HEK293 (cell line): ENCODE data around the gene FAM151A.

Experiments
- CTCF ChIA-PET: fragments of 350-600 bp; formaldehyde crosslinking; extraction: SDS; loops from one replicate; lab custom pipeline; 2021; ENCODE audit warnings: antibody characterized with exemption; lab: Yijun Ruan, JAX
- POLR2A ChIA-PET: fragments of 300-600 bp; formaldehyde crosslinking; extraction: SDS; loops from one replicate; lab custom pipeline; 2020; ENCODE audit warnings: antibody characterized with exemption, inconsistent platforms; lab: Yijun Ruan, JAX
- H3K27ac ChIP-seq: fragments of 200-500 bp; sonication (Bioruptor generic); 2 replicates; pipeline ENCODE4 v1.5.1; 2014; ENCODE audit warnings: low read depth, low read length, control low read depth, inconsistent platforms; ENCODE audit errors: extremely low read depth
- H3K36me3 ChIP-seq, 2 experiments: fragments of 200-500 bp in 1 of 2; sonication (Bioruptor generic) in 1 of 2; 1 replicate in 1 of 2; 2 replicates in 1 of 2; pipeline ENCODE4 v1.5.1; 2014 to 2017; ENCODE audit warnings: inconsistent platforms in 2 of 2, low read length in 2 of 2; ENCODE audit not compliant: control insufficient read depth in 2 of 2, insufficient read depth in 1 of 2
- H3K4me1 ChIP-seq: fragments of 200-500 bp; sonication (Bioruptor generic); 2 replicates; pipeline ENCODE4 v1.5.1; 2014; ENCODE audit warnings: mild to moderate bottlenecking, low read length, inconsistent platforms; ENCODE audit not compliant: control insufficient read depth, insufficient read depth
- H3K4me3 ChIP-seq: 2 replicates; pipeline ENCODE4 v1.5.1; 2011; ENCODE audit warnings: low read depth, mild to moderate bottlenecking, control low read depth, low read length, moderate library complexity
- H3K9me3 ChIP-seq: fragments of 200-500 bp; sonication (Bioruptor generic); 2 replicates; pipeline ENCODE4 v1.5.1; 2014; ENCODE audit warnings: low read depth, low read length, inconsistent platforms; ENCODE audit not compliant: control insufficient read depth, insufficient read depth
- EGR2 ChIP-seq: fragments of 450-650 bp; formaldehyde crosslinking; IDR thresholded peaks from 2 replicates; pipeline ENCODE4 v1.5.1; 2016; ENCODE audit warnings: low read depth, missing biosample characterization, missing genetic modification characterization
- KLF10 ChIP-seq: fragments of 450-650 bp; IDR thresholded peaks from 2 replicates; pipeline ENCODE4 v1.5.1; 2018; ENCODE audit warnings: missing biosample characterization, mild to moderate bottlenecking, missing genetic modification characterization
- PRDM10 ChIP-seq: fragments of 450-650 bp; formaldehyde crosslinking; IDR thresholded peaks from 2 replicates; pipeline ENCODE4 v1.5.1; 2016; ENCODE audit warnings: missing biosample characterization, missing genetic modification characterization
- SETDB1 ChIP-seq: IDR thresholded peaks from one replicate; pipeline ENCODE4 v1.6.1; 2017; ENCODE audit warnings: mild to moderate bottlenecking, low read length, moderate library complexity, mixed read lengths; ENCODE audit not compliant: insufficient read length
- SP3 ChIP-seq: fragments of 450-650 bp; formaldehyde crosslinking; IDR thresholded peaks from 2 replicates; pipeline ENCODE4 v1.5.1; 2016; ENCODE audit warnings: missing biosample characterization, missing genetic modification characterization
- SP7 ChIP-seq: fragments of 450-650 bp; formaldehyde crosslinking; IDR thresholded peaks from 2 replicates; pipeline ENCODE4 v1.5.1; 2016; ENCODE audit warnings: missing biosample characterization, missing genetic modification characterization
- TCF7L2 ChIP-seq: IDR thresholded peaks from 2 replicates; pipeline ENCODE4 v1.6.1; 2011; ENCODE audit warnings: low read depth, mild to moderate bottlenecking, inconsistent platforms, low read length, moderate library complexity, borderline replicate concordance
- ZFHX2 ChIP-seq: fragments of 450-650 bp; formaldehyde crosslinking; conservative IDR thresholded peaks from 2 replicates; pipeline ENCODE4 v1.5.1; 2016; ENCODE audit warnings: missing biosample characterization, missing genetic modification characterization
- ZNF140 ChIP-seq: fragments of 450-650 bp; formaldehyde crosslinking; IDR thresholded peaks from 2 replicates; pipeline ENCODE4 v1.5.1; 2016; ENCODE audit warnings: missing biosample characterization, missing genetic modification characterization
- ZNF174 ChIP-seq: fragments of 450-650 bp; formaldehyde crosslinking; IDR thresholded peaks from 2 replicates; pipeline ENCODE4 v1.5.0; 2017; ENCODE audit warnings: missing biosample characterization, mild to moderate bottlenecking, missing genetic modification characterization
- ZNF391 ChIP-seq: fragments of 450-650 bp; formaldehyde crosslinking; IDR thresholded peaks from 2 replicates; pipeline ENCODE4 v1.5.1; 2016; ENCODE audit warnings: low read depth, missing biosample characterization, missing genetic modification characterization, borderline replicate concordance
- ZNF596 ChIP-seq: fragments of 450-650 bp; IDR thresholded peaks from 2 replicates; pipeline ENCODE4 v1.5.0; 2018; ENCODE audit warnings: missing biosample characterization, mild to moderate bottlenecking, missing genetic modification characterization, moderate library complexity
- ZNF704 ChIP-seq: fragments of 450-650 bp; formaldehyde crosslinking; IDR thresholded peaks from 2 replicates; pipeline ENCODE4 v1.5.1; 2016; ENCODE audit warnings: missing biosample characterization, missing genetic modification characterization
- ZSCAN30 ChIP-seq: fragments of 450-650 bp; IDR thresholded peaks from 2 replicates; pipeline ENCODE4 v1.5.1; 2018; ENCODE audit warnings: missing biosample characterization, mild to moderate bottlenecking, missing genetic modification characterization, moderate library complexity
- ZXDB ChIP-seq: fragments of 450-650 bp; formaldehyde crosslinking; IDR thresholded peaks from 2 replicates; pipeline ENCODE4 v1.5.1; 2016; ENCODE audit warnings: missing biosample characterization, missing genetic modification characterization

The FAM151A gene

DNA sequence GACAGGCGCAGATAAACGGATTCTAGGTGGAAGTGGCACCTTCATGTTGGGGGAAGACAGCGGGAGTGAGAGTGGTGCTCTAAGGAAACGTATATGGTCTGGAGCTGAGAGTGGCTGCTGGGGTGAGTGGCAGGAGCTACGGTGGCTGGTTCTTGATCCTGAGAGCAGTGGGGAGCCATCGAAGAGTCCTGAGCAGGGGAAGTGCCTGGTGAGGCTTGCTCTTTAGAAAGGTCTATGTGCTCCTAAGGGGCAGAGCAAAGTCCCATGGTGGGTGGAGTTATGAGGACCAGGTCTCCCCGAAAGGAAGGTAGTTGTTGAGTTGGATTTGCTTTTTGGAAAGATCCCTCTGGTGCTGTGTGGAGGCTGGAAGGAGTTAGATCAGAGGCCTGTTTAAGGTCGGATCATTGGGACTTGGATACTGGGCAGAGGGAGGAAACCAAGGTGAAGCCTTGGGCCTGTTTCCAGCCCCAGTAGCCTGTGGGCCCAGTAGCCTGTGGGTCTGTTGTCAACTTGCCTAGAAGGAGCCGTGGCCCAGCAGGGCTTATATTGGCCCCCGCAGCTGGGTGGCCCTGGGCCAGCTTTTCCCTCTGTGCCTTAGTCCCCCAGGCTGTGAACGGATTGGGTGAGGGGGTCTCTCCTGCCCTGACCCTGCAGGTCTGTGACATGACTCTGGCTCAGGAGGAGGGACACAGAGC lies 42.3 kb downstream of the FAM151A start:
- no peaks in the 10 kb centered on the region for H3K9me3 ChIP-seq
- H3K4me3 ChIP-seq, result no peak overlapping the region
- TF ChIP-seq KLF10 (tag by site-specific recombination) (no peak), ZNF391 (tag by site-specific recombination) (no peak), ZSCAN30 (no peak), ZNF174 (tag by site-specific recombination) (no peak), ZNF596 (no peak), ZNF704 (no peak), SETDB1 (no peak)
- no peaks in the 10 kb centered on the region for H3K4me1 ChIP-seq
- POLR2A ChIA-PET, result no interaction called here
- CTCF ChIA-PET, result interaction anchor here (0.6 kb wide), 1 partner anchor 40 kb away, joined by 3 read pairs; no protein-coding TSS in a partner anchor
- H3K27ac ChIP-seq, result no peak overlapping the region
- no peaks in the 10 kb centered on the region for H3K36me3 ChIP-seq

- Histone ChIP-seq H3K4me1 (no peaks in the 10 kb centered on the region), H3K9me3 (no peaks in the 10 kb centered on the region), H3K27ac (no peak overlapping the region), H3K36me3 (no peaks in the 10 kb centered on the region), H3K4me3 (no peak overlapping the region)
- POLR2A ChIA-PET, result no interaction called here
- TF ChIP-seq SP7 (tag by site-specific recombination), result no peak
- peak; percentile 58 for TF ChIP-seq ZFHX2 (tag by site-specific recombination)
- TF ChIP-seq SP3 (tag by site-specific recombination), result no peak
- TF ChIP-seq EGR2 (tag by site-specific recombination), result peak; percentile 49; the same call in 1 of the 2 replicates
- CTCF ChIA-PET, result no interaction called here
Measured at GRCh38 chr1:54579337-54579781, 44.0 kb downstream of the FAM151A start.

DNA sequence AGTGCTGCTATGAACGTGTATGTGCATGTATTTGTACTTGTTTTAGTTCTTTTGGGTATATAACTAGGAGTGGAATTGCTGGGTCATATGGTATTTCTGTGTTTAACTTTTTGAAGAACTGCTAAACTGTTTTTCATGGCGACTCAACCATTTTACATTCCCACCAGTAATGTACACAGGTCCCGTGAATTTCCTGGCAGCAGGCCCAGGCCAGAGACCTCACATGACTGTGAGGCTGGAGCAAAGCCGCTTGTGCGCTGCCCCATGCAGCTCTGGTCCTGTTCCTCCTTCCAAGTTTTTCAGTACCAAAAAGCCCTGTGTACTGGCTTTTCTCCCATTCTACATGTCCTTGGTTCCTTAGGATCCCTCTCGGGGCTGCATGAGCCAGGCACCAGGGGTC lies 45.7 kb downstream of the FAM151A start:
- no peak overlapping the region for H3K27ac ChIP-seq
- no peaks in the 10 kb centered on the region for H3K4me1 ChIP-seq
- TF ChIP-seq ZNF140 (tag by site-specific recombination) (peak; percentile 87; the same call in 1 of the 2 replicates), SETDB1 (peak; percentile 14), TCF7L2 (no peak), ZXDB (tag by site-specific recombination) (no peak), PRDM10 (tag by site-specific recombination) (0 out of 2 replicates have a peak, but pooled peaks have one; percentile 10)
- ChIA-PET CTCF (no interaction called here), POLR2A (interaction anchor here (0.6 kb wide), 1 partner anchor 720 kb away, joined by 4 read pairs; no protein-coding TSS in a partner anchor)
- no peaks in the 10 kb centered on the region for H3K36me3 ChIP-seq
- H3K9me3 ChIP-seq, result no peaks in the 10 kb centered on the region
- H3K4me3 ChIP-seq, result no peak overlapping the region
